Stimulated activated naive CD8-positive, alpha-beta T cell treated with anti-CD3 and anti-CD28 coated beads, Interleukin-15, amount 100 ng/mL, for 72 hours (primary cell): ENCODE measurements around the gene TRABD2B.

ENCODE experiments used
- ATAC-seq: fragments of 150-1000 bp; cut with Tn5 transposase; 2 replicates; pipeline ENCODE4 v1.10.0; 2021; ENCODE audit warnings: mild to moderate bottlenecking, moderate library complexity
- DNase-seq, 2 donors: peaks; one replicate each; pipeline ENCODE4 v3.0.0; 2021 to 2022
- H3K27ac Mint-ChIP-seq, 2 donors: one replicate each; pipeline ENCODE4 v1.8.0; 2022; ENCODE audit warnings: mild to moderate bottlenecking in 2 of 2, mixed read lengths in 2 of 2, moderate library complexity in 2 of 2
- H3K27me3 Mint-ChIP-seq: one replicate; pipeline ENCODE4 v1.8.0; 2022; ENCODE audit warnings: mixed read lengths
- H3K4me1 Mint-ChIP-seq: one replicate; pipeline ENCODE4 v1.8.0; 2022; ENCODE audit warnings: mild to moderate bottlenecking, mixed read lengths
- H3K4me3 Mint-ChIP-seq, 2 donors: one replicate each; pipeline ENCODE4 v1.8.0; 2022; ENCODE audit warnings: mild to moderate bottlenecking in 2 of 2, mixed read lengths in 2 of 2, moderate library complexity in 1 of 2
- H3K9me3 Mint-ChIP-seq, 2 donors: one replicate each; pipeline ENCODE4 v1.8.0; 2022; ENCODE audit warnings: mixed read lengths in 2 of 2

Gene TRABD2B

DNA sequence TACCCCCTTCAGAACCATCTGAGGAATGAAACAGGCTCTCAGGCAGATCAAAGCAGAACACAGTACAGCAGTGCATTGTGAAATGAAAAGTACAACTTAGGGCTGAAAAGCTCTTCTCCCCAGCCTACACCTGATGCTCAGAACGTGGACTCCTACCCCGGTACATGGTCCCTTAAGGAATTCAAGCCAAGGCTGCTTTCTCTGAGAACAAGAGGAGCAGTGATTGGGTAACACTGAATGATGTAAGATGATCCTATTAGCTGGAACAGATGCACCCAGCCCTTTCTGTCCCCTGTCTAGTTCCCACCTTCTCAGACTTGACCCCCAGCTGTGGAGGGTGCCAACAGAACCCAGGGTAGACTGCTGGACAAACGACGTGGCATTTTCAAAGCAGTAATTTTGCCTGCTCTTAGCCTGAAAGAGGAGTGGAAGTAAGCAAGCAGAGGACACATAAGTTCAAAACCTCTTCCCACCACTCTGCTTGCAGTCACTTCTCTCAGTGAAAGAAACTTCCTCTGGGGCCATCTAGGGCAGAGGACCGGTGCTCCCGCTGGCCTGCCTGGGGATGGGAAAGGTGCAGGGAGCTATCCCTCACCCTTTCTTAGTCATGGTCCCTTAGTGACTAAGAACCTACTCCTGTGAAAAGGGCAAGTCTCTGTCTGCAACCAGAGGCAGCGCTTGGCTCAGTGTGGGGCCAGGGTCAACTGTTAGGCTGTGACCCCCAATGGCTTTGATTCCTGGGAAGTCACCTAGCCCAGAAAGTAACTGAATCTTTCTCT, 72.7 kb downstream of the TRABD2B start:
- no peak for ATAC-seq
- Mint-ChIP-seq H3K9me3 (no peaks in the 10 kb centered on the region), H3K4me1 (no peaks in the 10 kb centered on the region), H3K4me3 (no peak overlapping the region), H3K27me3 (peaks cover 16% of the 10 kb centered on the region), H3K27ac (no peak overlapping the region)
- no peak for DNase-seq

GRCh38 chr1:47921935-47922415, 75.2 kb downstream of the TRABD2B start:
- H3K9me3 Mint-ChIP-seq = no peaks in the 10 kb centered on the region
- ATAC-seq (no peak), DNase-seq (no peak)
- peaks cover 16% of the 10 kb centered on the region for H3K27me3 Mint-ChIP-seq
- no peaks in the 10 kb centered on the region for H3K4me1 Mint-ChIP-seq
- no peak overlapping the region for H3K27ac Mint-ChIP-seq
- no peak overlapping the region for H3K4me3 Mint-ChIP-seq

GRCh38 chr1:47919113-47919833, 77.9 kb downstream of the TRABD2B start:
- DNase-seq = no peak
- Mint-ChIP-seq H3K27ac (no peak overlapping the region), H3K4me3 (no peak overlapping the region), H3K9me3 (no peaks in the 10 kb centered on the region), H3K4me1 (no peaks in the 10 kb centered on the region), H3K27me3 (peaks cover 15% of the 10 kb centered on the region)
- no peak for ATAC-seq

DNA sequence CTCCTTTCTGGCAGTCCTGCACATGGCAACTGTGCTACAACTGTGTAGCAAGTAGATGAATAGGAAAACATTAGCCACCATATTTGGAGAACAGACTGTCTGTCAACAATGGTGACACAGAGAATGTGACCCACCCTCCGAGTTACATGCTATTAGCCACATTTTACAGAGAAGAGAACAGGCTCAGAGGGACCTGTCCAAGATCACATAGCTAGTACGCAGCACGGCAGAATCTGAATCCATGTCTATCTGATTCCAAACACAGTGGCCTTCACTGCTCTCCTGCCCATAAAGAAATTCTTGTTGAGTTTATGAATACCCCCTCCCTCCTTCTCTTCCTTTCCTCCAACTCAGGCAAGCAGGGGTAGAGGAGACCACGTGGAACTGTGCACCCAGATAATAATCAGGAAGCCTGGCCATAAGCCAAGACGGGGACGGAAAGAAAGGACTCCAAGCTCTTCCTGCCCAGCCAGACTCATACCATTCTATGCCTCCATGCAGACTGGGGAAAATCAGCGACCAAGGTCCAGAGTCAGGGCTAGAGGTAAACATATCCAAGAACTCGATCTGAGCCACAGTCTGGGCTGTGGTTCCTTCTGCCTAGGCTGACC, 78.8 kb downstream of the TRABD2B start:
- no peaks in the 10 kb centered on the region for H3K9me3 Mint-ChIP-seq
- no peaks in the 10 kb centered on the region for H3K4me1 Mint-ChIP-seq
- DNase-seq = no peak
- no peak overlapping the region for H3K4me3 Mint-ChIP-seq
- peaks cover 6% of the 10 kb centered on the region for H3K27me3 Mint-ChIP-seq
- H3K27ac Mint-ChIP-seq = no peak overlapping the region
- no peak for ATAC-seq

DNA sequence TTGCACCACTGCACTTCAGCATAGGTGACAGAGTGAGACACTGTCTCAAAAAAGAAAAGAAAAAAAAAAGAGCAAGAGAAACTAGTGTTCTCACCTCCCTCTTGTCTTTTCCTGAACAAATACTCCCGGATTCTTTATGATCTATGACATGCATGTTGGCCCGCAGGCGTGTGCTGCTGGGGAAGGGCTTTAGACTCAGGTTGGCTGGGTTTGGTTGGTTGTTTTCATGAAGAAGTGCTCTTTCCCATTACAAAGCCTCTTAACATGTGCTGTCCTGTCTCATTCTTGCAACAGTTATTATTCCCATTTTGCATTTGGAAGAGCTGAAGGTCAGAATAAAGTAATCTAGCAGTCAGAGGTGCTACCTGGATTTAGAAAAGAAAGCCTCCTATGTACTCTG, 79.5 kb downstream of the TRABD2B start:
- H3K9me3 Mint-ChIP-seq = no peaks in the 10 kb centered on the region
- no peak overlapping the region for H3K27ac Mint-ChIP-seq
- no peak overlapping the region for H3K4me3 Mint-ChIP-seq
- H3K27me3 Mint-ChIP-seq = no peaks in the 10 kb centered on the region
- ATAC-seq (no peak), DNase-seq (no peak)
- H3K4me1 Mint-ChIP-seq = no peaks in the 10 kb centered on the region

DNA sequence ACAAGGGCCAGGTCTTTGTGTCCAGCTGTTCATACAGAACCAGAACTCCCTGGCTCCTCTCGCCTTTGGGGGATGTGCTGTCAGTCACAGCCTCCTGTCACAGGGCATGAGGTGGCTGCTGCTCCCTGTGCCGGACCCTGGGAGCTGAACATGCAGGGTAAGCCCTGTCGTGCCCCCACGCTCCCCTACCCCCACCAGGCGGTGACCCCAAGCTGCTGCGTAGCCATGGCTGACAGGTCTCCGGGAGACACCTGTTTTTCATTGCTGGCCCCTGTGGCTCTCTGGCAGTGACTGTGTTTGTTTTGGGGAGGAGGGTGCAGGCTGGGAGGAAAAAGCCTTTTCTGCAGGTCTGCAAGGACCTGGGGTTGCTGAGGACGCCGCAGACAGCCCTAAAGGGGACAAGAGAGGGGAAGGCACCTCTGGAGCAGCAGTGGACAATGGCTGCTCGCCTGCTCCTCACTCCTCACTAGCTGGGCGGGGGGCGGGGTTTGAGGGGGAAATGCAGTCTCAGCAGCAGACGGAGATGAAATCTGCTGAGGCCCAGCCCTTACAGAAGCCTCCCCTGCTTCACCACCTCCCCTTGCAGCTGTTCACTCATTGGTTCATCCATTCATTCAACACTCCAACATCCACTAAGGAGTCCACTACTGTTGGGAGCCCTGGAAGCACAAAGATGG, 81.4 kb downstream of the TRABD2B start:
- no peak for DNase-seq

DNA sequence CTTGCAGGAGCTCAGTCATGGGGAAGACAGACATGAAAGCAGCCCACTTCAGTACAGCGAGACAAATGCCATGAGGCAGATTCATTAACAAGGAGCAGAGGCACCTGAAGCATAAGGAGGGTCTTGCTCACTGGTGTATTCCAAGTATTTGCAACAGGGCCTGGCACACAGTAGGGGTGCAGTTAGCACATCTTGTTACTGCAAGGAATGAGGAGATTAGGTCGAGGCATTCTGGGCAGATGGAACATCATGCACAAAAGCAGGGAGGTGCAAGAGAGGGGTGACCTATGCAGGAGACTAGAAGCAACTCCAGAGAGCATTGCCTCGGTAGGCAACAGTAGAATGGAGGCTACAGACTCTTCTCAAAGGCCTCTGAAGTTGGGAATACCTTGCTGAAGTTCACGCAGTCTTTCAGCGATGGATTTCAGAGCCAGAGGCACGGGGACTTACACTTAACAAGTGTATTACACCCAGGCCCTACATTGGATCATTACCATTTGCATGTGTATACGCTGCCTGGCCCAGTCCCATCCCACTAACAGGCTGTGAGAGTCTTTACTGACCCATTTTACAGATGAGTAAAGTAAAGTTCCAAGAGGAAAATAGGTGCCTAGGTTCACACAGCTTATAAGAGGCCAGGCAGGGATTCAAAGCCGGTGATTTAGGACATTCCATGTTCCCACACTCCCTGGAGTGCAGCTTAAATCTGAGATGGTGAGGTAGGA, 82.1 kb downstream of the TRABD2B start:
- no peak for ATAC-seq
- no peaks in the 10 kb centered on the region for H3K4me1 Mint-ChIP-seq
- no peaks in the 10 kb centered on the region for H3K9me3 Mint-ChIP-seq
- no peak overlapping the region for H3K4me3 Mint-ChIP-seq
- DNase-seq = no peak
- H3K27ac Mint-ChIP-seq = no peak overlapping the region
- no peaks in the 10 kb centered on the region for H3K27me3 Mint-ChIP-seq

More for the DNA sequence above, 81.4 kb downstream of the TRABD2B start:
- Mint-ChIP-seq H3K9me3 (no peaks in the 10 kb centered on the region), H3K4me3 (no peak overlapping the region), H3K27me3 (no peaks in the 10 kb centered on the region), H3K4me1 (no peaks in the 10 kb centered on the region), H3K27ac (peak overlapping the region in 1 of 2 donors; percentile 67)
- ATAC-seq = no peak

GRCh38 chr1:47914218-47914938, 82.8 kb downstream of the TRABD2B start:
- H3K9me3 Mint-ChIP-seq = no peaks in the 10 kb centered on the region
- H3K4me3 Mint-ChIP-seq = no peak overlapping the region
- H3K27me3 Mint-ChIP-seq = peaks cover 2% of the 10 kb centered on the region
- no peaks in the 10 kb centered on the region for H3K4me1 Mint-ChIP-seq
- DNase-seq = no peak
- H3K27ac Mint-ChIP-seq = no peak overlapping the region
- ATAC-seq = no peak

GRCh38 chr1:47913225-47913823, 83.9 kb downstream of the TRABD2B start:
- Mint-ChIP-seq H3K4me3 (no peak overlapping the region), H3K9me3 (no peaks in the 10 kb centered on the region), H3K4me1 (no peaks in the 10 kb centered on the region), H3K27ac (no peak overlapping the region), H3K27me3 (peaks cover 12% of the 10 kb centered on the region)
- ATAC-seq (no peak), DNase-seq (no peak)

DNA sequence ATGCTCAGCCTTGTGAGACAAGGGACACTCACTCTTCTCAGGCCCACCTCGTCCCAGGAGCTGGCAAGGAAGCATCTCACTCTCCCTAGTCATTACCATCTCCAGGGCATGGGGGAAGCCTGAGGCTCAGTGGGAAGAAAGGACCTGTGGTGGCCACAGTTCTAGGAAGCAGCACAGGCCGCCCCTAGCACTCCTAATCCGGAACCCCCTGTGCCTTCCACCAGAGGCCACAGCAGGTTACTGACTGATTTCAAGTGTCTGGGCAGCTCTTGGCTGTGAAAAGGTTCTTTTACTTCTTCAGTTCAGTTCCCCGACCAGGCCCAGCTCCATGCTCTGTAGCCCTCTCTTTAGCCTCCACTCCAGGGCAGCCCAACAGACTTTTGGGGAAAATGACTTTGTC, 84.4 kb downstream of the TRABD2B start:
- H3K4me3 Mint-ChIP-seq = no peak overlapping the region
- H3K4me1 Mint-ChIP-seq = no peaks in the 10 kb centered on the region
- DNase-seq = no peak
- no peaks in the 10 kb centered on the region for H3K9me3 Mint-ChIP-seq
- H3K27ac Mint-ChIP-seq = no peak overlapping the region
- H3K27me3 Mint-ChIP-seq = peaks cover 13% of the 10 kb centered on the region
- no peak for ATAC-seq

DNA sequence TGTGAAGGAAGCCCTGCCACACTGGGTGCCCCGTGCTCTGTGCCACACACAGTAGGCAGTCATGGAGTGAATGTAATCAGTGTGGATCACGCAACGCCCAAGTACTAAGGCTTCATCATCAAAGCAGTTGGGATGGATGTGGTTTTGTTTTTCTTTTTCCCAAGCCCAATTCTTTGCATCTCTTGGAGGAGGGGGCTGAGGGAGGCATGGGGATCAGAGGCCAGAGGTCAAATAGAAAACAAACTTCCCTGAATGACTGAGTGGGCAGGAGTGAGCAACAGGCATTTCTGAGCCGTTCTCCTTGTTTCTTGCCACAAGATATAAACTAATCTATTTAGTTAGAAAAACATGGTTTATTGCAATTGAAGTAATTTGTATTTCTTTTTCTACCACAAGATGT, 85.3 kb downstream of the TRABD2B start:
- no peak for DNase-seq
- no peaks in the 10 kb centered on the region for H3K4me1 Mint-ChIP-seq
- ATAC-seq = no peak
- peaks cover 13% of the 10 kb centered on the region for H3K27me3 Mint-ChIP-seq
- no peak overlapping the region for H3K27ac Mint-ChIP-seq
- no peaks in the 10 kb centered on the region for H3K9me3 Mint-ChIP-seq
- H3K4me3 Mint-ChIP-seq = no peak overlapping the region

GRCh38 chr1:47911424-47911823, 85.8 kb downstream of the TRABD2B start:
- H3K4me3 Mint-ChIP-seq = no peak overlapping the region
- no peak overlapping the region for H3K27ac Mint-ChIP-seq
- no peak for ATAC-seq
- peaks cover 13% of the 10 kb centered on the region for H3K27me3 Mint-ChIP-seq
- DNase-seq = no peak
- no peaks in the 10 kb centered on the region for H3K4me1 Mint-ChIP-seq
- no peaks in the 10 kb centered on the region for H3K9me3 Mint-ChIP-seq

DNA sequence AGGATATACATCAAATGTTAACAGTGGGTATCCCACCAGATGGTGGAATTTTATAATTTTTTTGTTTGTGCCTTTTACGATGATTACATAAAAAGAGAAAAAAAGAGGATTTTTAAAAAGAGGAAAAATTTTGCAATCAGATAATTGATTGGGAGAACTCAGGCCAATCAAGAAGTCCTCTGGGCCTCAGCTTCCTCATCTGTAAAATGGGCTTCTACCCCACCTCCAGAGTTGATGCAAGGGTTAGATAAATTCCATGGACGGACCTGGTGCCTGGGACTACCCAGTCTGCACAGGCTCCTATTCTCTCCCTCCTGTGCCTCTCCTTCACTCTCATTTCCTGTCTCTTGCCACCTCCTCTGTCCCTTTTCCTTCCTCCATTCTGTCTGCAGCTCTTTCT, 88.9 kb downstream of the TRABD2B start:
- Mint-ChIP-seq H3K4me1 (no peaks in the 10 kb centered on the region), H3K9me3 (no peaks in the 10 kb centered on the region), H3K27ac (no peak overlapping the region), H3K4me3 (no peak overlapping the region), H3K27me3 (peaks cover 13% of the 10 kb centered on the region)
- ATAC-seq = no peak
- no peak for DNase-seq

DNA sequence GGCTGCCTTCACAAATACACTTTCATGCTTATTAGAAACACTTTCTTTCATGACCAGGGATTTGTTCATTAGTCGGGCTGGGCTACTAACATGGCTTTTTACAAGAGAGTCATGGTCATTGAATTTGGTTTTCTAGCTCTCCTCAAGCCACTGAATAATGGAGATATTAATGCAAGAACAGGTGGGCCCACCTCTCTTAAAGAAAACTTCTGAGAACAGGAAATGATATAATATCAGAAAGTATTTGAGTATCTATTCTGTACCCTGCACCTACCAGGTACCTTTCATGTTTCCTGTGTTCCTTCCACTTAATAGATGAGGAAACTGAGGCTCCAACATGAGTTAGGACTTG, 90.0 kb downstream of the TRABD2B start:
- no peak overlapping the region for H3K27ac Mint-ChIP-seq
- peaks cover 13% of the 10 kb centered on the region for H3K27me3 Mint-ChIP-seq
- H3K4me3 Mint-ChIP-seq = no peak overlapping the region
- H3K4me1 Mint-ChIP-seq = no peaks in the 10 kb centered on the region
- ATAC-seq (no peak), DNase-seq (no peak)
- H3K9me3 Mint-ChIP-seq = no peaks in the 10 kb centered on the region
